ENCODE results near the gene ZKSCAN3.

GRCh38 chr6:28323813-28324424 lies 25.8 kb upstream of the ZKSCAN3 start:
- no peak for TF ChIP-seq EZH2 (IDR thresholded peaks at IDR 0.05)
- no peak for TF ChIP-seq EZH2phosphoT487 (IDR thresholded peaks at IDR 0.05)
